SW 1271 (cell line): ENCODE measurements around the gene MGA.

ENCODE experiments used
- DNase-seq, 2 experiments: peaks; one replicate each; lab custom pipeline; 2025; lab: John Stamatoyannopoulos, UW

MGA gene

GRCh38 chr15:41783296-41783695 is 123.1 kb downstream of the MGA start:
- no peak for DNase-seq

- DNase-seq, result no peak
These were observed 128.1 kb downstream of the MGA start for GRCh38 chr15:41788262-41788661.

- no peak for DNase-seq
These were observed 129.0 kb downstream of the MGA start for GRCh38 chr15:41789236-41789635.

- DNase-seq, result no peak
These were observed 129.5 kb downstream of the MGA start for GRCh38 chr15:41789662-41790061.

- no peak for DNase-seq
These were observed 130.0 kb downstream of the MGA start for GRCh38 chr15:41790169-41790568.

- DNase-seq, result peak; percentile 25 to 85
These were observed 130.7 kb downstream of the MGA start for GRCh38 chr15:41790756-41791546.

- DNase-seq, result peak in 1 of 2 experiments; percentile 15
These were observed 131.3 kb downstream of the MGA start for GRCh38 chr15:41791547-41791937.

GRCh38 chr15:41792000-41792637 is 131.9 kb downstream of the MGA start:
- DNase-seq, result no peak

GRCh38 chr15:41794081-41794480 is 133.9 kb downstream of the MGA start:
- no peak for DNase-seq

- no peak for DNase-seq
These were observed 136.0 kb downstream of the MGA start for GRCh38 chr15:41795996-41796856.

- DNase-seq, result no peak
These were observed 137.2 kb downstream of the MGA start for GRCh38 chr15:41797201-41797944.

- no peak for DNase-seq
These were observed 138.6 kb downstream of the MGA start for GRCh38 chr15:41798607-41799487.

- no peak for DNase-seq
These were observed 139.2 kb downstream of the MGA start for GRCh38 chr15:41799488-41799805.

- DNase-seq, result no peak
These were observed 141.0 kb downstream of the MGA start for GRCh38 chr15:41801185-41801584.

GRCh38 chr15:41801850-41802455 is 141.7 kb downstream of the MGA start:
- no peak for DNase-seq

GRCh38 chr15:41804361-41804760 is 144.2 kb downstream of the MGA start:
- DNase-seq, result no peak

- DNase-seq, result no peak
These were observed 144.9 kb downstream of the MGA start for GRCh38 chr15:41804916-41805666.

- DNase-seq, result no peak
These were observed 145.5 kb downstream of the MGA start for GRCh38 chr15:41805711-41806110.

- no peak for DNase-seq
These were observed 146.3 kb downstream of the MGA start for GRCh38 chr15:41806291-41807181.
